ENCODE data around the gene JARID2. TPM values are rescaled to one million over a fixed set of nuclear protein-coding genes. Genes with fewer than 3 reads are reported as not detected.
A peak's percentile ranks its signal among the peaks of the same experiment; 100 is the strongest.

Gene JARID2
- total RNA-seq, 1 experiment from 2014 or later = 180 TPM

DNA sequence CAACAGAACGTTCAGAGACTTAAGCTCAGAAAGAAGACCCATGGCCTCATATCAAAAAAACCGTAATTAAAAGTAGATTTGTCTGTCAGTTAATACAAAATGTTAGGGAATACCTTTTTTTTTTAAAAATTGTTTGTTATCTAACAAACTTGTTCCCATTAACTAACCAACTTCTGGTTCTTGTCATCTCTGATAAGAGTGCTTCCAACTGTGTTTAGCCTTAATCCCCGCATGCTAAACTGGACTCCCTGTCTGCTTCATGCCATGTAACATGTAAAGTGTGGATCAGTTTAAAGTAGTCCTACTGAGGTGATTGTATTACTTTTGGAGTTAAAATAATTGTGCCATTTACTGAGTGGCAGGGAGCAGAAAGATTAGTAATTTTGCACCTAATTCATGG lies 6.3 kb downstream of the JARID2 start:
- DNase-seq (ENCODE audit: low spot score) (no peak), ATAC-seq (no peak)
- H3K36me3 Mint-ChIP-seq = peaks cover 29% of the 10 kb centered on the region
- no peaks in the 10 kb centered on the region for H3K27me3 Mint-ChIP-seq (ENCODE audit: low read depth)
- H3K9me3 Mint-ChIP-seq = no peaks in the 10 kb centered on the region
- ChIA-PET POLR2A (interaction anchor here (0.6 kb wide), 1 partner anchor 27 kb away, joined by 5 read pairs; no protein-coding TSS in a partner anchor), CTCF (no interaction called here)
- peak overlapping the region; percentile 75; the same call in 1 of the 2 replicates for H3K27ac Mint-ChIP-seq
- TF ChIP-seq, protein P1, sequence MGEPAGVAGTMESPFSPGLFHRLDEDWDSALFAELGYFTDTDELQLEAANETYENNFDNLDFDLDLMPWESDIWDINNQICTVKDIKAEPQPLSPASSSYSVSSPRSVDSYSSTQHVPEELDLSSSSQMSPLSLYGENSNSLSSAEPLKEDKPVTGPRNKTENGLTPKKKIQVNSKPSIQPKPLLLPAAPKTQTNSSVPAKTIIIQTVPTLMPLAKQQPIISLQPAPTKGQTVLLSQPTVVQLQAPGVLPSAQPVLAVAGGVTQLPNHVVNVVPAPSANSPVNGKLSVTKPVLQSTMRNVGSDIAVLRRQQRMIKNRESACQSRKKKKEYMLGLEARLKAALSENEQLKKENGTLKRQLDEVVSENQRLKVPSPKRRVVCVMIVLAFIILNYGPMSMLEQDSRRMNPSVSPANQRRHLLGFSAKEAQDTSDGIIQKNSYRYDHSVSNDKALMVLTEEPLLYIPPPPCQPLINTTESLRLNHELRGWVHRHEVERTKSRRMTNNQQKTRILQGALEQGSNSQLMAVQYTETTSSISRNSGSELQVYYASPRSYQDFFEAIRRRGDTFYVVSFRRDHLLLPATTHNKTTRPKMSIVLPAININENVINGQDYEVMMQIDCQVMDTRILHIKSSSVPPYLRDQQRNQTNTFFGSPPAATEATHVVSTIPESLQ (CRISPR knock-in tag; IDR thresholded peaks at IDR 0.05) = no peak
- no peak for TF ChIP-seq TEAD4 (CRISPR knock-in tag; IDR thresholded peaks at IDR 0.05)
- TF ChIP-seq TCF7 (CRISPR knock-in tag; IDR thresholded peaks at IDR 0.05; ENCODE audit: low read depth) = no peak
- no peak for TF ChIP-seq EMX1 (CRISPR knock-in tag; IDR thresholded peaks at IDR 0.05)
- TF ChIP-seq NR1H2 (CRISPR knock-in tag; IDR thresholded peaks at IDR 0.05) = no peak
- TF ChIP-seq FOXJ3 (CRISPR knock-in tag; IDR thresholded peaks at IDR 0.05; ENCODE audit: borderline replicate concordance) = no peak
- peaks cover 84% of the 10 kb centered on the region for H3K4me1 Mint-ChIP-seq
- H3K4me3 Mint-ChIP-seq = peak overlapping the region; percentile 86

DNA sequence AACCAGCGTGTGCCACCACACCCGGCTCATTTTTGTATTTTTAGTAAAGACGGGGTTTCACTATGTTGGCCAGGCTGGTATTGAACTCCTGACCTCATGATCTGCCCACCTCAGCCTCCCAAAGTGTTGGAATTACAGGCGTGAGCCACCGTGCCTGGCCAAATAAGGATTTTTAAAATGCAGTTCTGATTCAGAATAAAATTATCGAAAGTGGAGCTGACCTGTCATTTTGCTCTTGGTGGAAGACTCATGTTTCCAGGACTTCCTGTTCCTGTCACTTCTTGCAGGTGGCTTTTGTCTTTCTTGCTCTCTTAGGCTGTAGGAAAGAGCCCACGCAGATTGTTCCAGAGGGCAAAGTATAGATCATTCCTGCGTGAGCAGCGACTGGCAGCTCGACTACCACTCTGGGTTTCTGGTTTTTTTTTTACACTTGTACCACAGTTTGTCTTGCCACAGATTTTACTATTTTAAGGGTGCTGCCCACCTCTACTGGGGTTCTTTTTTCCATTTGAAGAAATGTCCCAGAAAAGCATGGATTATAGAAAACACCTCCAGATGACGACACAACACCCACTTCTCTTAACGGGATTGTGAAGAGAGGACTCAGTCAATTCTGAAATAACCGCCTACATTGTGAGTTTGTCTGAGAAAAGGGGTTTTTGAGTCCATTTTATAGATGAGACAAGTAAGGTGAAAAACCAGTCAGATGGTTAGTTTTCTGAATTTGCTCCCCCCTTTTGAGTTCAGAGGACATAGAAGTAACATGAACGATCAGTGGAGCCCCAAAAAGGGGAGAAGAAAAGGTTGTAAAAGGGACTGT lies 7.5 kb downstream of the JARID2 start:
- CTCF ChIA-PET = interaction anchor here (1.4 to 1.5 kb wide), 3 partner anchors 11 to 137 kb away, joined by 3 to 5 read pairs (median 4); no protein-coding TSS in a partner anchor
- TF ChIP-seq, protein P2, sequence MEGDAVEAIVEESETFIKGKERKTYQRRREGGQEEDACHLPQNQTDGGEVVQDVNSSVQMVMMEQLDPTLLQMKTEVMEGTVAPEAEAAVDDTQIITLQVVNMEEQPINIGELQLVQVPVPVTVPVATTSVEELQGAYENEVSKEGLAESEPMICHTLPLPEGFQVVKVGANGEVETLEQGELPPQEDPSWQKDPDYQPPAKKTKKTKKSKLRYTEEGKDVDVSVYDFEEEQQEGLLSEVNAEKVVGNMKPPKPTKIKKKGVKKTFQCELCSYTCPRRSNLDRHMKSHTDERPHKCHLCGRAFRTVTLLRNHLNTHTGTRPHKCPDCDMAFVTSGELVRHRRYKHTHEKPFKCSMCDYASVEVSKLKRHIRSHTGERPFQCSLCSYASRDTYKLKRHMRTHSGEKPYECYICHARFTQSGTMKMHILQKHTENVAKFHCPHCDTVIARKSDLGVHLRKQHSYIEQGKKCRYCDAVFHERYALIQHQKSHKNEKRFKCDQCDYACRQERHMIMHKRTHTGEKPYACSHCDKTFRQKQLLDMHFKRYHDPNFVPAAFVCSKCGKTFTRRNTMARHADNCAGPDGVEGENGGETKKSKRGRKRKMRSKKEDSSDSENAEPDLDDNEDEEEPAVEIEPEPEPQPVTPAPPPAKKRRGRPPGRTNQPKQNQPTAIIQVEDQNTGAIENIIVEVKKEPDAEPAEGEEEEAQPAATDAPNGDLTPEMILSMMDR (IDR thresholded peaks at IDR 0.05) = no peak
- no peak for TF ChIP-seq CBFB (CRISPR knock-in tag; IDR thresholded peaks at IDR 0.05; ENCODE audit: low read depth)
- TF ChIP-seq, protein P3, sequence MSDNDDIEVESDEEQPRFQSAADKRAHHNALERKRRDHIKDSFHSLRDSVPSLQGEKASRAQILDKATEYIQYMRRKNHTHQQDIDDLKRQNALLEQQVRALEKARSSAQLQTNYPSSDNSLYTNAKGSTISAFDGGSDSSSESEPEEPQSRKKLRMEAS (CRISPR knock-in tag; IDR thresholded peaks at IDR 0.05) = no peak
- TF ChIP-seq ZNF219 (CRISPR knock-in tag; IDR thresholded peaks at IDR 0.05; ENCODE audit: borderline replicate concordance) = no peak
- TF ChIP-seq, protein P4, sequence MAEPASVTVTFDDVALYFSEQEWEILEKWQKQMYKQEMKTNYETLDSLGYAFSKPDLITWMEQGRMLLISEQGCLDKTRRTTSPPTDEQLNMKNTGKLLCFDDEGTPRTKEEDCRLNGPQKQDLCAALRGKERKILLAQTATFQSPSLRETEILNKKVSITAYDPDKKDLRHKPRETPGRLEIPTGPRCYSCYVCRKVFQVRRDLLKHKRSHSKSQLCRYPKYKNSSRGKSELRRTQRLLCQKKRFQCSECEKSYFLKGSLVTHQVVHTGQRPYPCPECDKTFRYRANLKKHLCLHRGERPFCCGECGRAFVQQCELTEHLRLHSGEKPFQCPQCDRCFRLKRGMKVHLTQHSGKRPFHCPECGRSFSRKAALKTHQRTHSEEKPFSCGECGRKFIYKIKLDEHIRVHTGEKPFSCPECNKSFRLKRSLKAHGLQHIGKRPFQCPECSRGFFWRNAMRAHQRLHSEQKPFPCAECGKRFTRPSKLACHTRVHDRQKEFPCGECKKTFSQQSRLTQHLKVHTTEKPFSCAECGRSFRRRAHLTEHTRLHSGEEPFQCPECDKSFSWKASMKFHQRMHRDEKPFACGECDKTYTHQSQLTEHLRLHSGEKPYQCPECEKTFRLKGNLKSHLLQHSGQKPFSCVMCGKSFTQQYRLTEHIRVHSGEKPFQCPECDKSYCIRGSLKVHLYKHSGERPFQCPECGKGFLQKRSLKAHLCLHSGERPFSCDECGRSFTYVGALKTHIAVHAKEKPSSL (CRISPR knock-in tag; conservative IDR thresholded peaks at IDR 0.05) = no peak
- no peak for TF ChIP-seq ZNF121 (CRISPR knock-in tag; IDR thresholded peaks at IDR 0.05)
- TF ChIP-seq, protein P5, sequence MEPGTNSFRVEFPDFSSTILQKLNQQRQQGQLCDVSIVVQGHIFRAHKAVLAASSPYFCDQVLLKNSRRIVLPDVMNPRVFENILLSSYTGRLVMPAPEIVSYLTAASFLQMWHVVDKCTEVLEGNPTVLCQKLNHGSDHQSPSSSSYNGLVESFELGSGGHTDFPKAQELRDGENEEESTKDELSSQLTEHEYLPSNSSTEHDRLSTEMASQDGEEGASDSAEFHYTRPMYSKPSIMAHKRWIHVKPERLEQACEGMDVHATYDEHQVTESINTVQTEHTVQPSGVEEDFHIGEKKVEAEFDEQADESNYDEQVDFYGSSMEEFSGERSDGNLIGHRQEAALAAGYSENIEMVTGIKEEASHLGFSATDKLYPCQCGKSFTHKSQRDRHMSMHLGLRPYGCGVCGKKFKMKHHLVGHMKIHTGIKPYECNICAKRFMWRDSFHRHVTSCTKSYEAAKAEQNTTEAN (CRISPR knock-in tag; IDR thresholded peaks at IDR 0.05) = no peak
- TF ChIP-seq, protein P6, sequence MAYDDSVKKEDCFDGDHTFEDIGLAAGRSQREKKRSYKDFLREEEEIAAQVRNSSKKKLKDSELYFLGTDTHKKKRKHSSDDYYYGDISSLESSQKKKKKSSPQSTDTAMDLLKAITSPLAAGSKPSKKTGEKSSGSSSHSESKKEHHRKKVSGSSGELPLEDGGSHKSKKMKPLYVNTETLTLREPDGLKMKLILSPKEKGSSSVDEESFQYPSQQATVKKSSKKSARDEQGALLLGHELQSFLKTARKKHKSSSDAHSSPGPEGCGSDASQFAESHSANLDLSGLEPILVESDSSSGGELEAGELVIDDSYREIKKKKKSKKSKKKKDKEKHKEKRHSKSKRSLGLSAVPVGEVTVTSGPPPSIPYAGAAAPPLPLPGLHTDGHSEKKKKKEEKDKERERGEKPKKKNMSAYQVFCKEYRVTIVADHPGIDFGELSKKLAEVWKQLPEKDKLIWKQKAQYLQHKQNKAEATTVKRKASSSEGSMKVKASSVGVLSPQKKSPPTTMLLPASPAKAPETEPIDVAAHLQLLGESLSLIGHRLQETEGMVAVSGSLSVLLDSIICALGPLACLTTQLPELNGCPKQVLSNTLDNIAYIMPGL (CRISPR knock-in tag; IDR thresholded peaks at IDR 0.05) = no peak
- TF ChIP-seq JAZF1 (CRISPR knock-in tag; IDR thresholded peaks at IDR 0.05) = no peak
- TF ChIP-seq, protein P7, sequence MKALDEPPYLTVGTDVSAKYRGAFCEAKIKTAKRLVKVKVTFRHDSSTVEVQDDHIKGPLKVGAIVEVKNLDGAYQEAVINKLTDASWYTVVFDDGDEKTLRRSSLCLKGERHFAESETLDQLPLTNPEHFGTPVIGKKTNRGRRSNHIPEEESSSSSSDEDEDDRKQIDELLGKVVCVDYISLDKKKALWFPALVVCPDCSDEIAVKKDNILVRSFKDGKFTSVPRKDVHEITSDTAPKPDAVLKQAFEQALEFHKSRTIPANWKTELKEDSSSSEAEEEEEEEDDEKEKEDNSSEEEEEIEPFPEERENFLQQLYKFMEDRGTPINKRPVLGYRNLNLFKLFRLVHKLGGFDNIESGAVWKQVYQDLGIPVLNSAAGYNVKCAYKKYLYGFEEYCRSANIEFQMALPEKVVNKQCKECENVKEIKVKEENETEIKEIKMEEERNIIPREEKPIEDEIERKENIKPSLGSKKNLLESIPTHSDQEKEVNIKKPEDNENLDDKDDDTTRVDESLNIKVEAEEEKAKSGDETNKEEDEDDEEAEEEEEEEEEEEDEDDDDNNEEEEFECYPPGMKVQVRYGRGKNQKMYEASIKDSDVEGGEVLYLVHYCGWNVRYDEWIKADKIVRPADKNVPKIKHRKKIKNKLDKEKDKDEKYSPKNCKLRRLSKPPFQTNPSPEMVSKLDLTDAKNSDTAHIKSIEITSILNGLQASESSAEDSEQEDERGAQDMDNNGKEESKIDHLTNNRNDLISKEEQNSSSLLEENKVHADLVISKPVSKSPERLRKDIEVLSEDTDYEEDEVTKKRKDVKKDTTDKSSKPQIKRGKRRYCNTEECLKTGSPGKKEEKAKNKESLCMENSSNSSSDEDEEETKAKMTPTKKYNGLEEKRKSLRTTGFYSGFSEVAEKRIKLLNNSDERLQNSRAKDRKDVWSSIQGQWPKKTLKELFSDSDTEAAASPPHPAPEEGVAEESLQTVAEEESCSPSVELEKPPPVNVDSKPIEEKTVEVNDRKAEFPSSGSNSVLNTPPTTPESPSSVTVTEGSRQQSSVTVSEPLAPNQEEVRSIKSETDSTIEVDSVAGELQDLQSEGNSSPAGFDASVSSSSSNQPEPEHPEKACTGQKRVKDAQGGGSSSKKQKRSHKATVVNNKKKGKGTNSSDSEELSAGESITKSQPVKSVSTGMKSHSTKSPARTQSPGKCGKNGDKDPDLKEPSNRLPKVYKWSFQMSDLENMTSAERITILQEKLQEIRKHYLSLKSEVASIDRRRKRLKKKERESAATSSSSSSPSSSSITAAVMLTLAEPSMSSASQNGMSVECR (CRISPR knock-in tag; IDR thresholded peaks at IDR 0.05; ENCODE audit: borderline replicate concordance) = no peak
- TF ChIP-seq ZNF416 (CRISPR knock-in tag; IDR thresholded peaks at IDR 0.05) = no peak

More for the DNA sequence above, 7.5 kb downstream of the JARID2 start:
- H3K9me3 Mint-ChIP-seq = no peaks in the 10 kb centered on the region
- POLR2A ChIA-PET = interaction anchor here (1.5 kb wide), 1 partner anchor 12 kb away, joined by 3 read pairs; no protein-coding TSS in a partner anchor
- no peak for ATAC-seq
- H3K36me3 Mint-ChIP-seq = peaks cover 31% of the 10 kb centered on the region
- peak overlapping the region; percentile 91 for H3K27ac Mint-ChIP-seq
- peak overlapping the region; percentile 86 for H3K4me3 Mint-ChIP-seq
- no peak for DNase-seq (ENCODE audit: low spot score)
- H3K27me3 Mint-ChIP-seq (ENCODE audit: low read depth) = no peaks in the 10 kb centered on the region
- H3K4me1 Mint-ChIP-seq = peaks cover 96% of the 10 kb centered on the region

Measured in WTC11 (cell line).